ENCODE measurements around the gene LIME1. TPM values are rescaled to one million over a fixed set of nuclear protein-coding genes. Genes with fewer than 3 reads are reported as not detected.

Gene LIME1
- total and polyA plus RNA-seq, 9 of the 15 experiments (the other 6 are each of a cell fraction or from before 2014, with no cell fraction given) = 0.11 to 17.1 (median 2.8) TPM; not detected in 2

DNA sequence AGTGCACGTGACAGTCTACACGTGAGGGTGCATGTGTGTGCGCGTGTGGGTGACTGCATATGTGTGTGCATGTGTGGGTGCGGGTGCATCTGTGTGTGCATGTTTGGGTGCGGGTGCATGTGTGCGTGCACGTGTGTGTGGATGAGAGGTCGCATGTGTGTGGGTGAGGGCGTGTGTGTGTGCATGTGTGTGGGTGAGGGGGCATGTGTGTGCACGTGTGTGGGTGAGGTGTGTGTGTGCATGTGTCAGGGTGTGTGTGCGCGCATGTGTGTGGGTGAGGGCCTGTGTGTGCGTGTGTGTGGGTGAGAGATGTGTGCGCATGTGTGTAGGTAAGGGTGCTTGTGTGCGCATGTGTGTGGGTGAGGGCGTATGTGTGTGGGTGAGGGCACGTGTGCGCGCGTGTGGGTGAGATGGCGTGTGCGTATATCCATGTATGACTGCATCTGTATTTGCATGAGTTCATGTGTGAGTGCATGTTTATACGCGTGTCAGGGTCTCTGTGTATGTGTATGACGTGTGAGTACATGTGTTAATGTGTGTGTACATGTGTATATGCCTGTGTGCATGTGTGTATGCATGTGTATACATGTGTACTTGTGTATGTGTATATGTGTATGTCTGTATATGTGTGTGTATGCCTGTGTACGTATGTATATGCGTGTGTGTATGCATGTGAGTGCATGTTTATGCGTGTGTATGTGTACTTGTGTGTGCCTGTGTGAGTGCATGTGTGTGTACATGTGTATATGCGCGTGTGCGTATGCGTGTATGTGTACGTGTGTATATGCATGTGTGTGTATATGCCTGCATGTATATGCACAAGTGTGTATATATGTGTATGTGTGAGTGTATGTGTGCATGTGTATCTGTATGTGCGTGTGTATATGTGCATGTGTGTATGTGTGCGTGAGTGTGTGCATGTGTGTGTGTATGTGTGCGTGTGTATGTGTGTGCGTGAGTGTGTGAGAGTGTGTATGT lies 4.1 kb upstream of the LIME1 start (continued):
- TF ChIP-seq, protein P1, sequence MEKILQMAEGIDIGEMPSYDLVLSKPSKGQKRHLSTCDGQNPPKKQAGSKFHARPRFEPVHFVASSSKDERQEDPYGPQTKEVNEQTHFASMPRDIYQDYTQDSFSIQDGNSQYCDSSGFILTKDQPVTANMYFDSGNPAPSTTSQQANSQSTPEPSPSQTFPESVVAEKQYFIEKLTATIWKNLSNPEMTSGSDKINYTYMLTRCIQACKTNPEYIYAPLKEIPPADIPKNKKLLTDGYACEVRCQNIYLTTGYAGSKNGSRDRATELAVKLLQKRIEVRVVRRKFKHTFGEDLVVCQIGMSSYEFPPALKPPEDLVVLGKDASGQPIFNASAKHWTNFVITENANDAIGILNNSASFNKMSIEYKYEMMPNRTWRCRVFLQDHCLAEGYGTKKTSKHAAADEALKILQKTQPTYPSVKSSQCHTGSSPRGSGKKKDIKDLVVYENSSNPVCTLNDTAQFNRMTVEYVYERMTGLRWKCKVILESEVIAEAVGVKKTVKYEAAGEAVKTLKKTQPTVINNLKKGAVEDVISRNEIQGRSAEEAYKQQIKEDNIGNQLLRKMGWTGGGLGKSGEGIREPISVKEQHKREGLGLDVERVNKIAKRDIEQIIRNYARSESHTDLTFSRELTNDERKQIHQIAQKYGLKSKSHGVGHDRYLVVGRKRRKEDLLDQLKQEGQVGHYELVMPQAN (IDR thresholded peaks at IDR 0.05; ENCODE audit: borderline replicate concordance) = no peak
- TF ChIP-seq SUPT5H (IDR thresholded peaks at IDR 0.05) (peak; percentile 47; the same call in 1 of the 2 replicates), ASH1L (IDR thresholded peaks at IDR 0.05; ENCODE audit: borderline replicate concordance, low read depth, partially characterized antibody) (no peak), NFATC3 (IDR thresholded peaks at IDR 0.05) (no peak), NFIX (CRISPR knock-in tag; IDR thresholded peaks at IDR 0.05; ENCODE audit: low read depth) (no peak), MAFG (tag; conservative IDR thresholded peaks at IDR 0.05) (no peak), FOXA1 (IDR thresholded peaks at IDR 0.05; ENCODE audit: borderline replicate concordance) (no peak), ZNF780A (CRISPR knock-in tag; IDR thresholded peaks at IDR 0.05) (no peak), ZNF197 (CRISPR knock-in tag; IDR thresholded peaks at IDR 0.05; ENCODE audit: low read depth) (no peak), NUFIP1 (IDR thresholded peaks at IDR 0.05; ENCODE audit: partially characterized antibody) (no peak), CREM (IDR thresholded peaks at IDR 0.05; ENCODE audit: low read depth) (no peak)
- TF ChIP-seq, protein P2, sequence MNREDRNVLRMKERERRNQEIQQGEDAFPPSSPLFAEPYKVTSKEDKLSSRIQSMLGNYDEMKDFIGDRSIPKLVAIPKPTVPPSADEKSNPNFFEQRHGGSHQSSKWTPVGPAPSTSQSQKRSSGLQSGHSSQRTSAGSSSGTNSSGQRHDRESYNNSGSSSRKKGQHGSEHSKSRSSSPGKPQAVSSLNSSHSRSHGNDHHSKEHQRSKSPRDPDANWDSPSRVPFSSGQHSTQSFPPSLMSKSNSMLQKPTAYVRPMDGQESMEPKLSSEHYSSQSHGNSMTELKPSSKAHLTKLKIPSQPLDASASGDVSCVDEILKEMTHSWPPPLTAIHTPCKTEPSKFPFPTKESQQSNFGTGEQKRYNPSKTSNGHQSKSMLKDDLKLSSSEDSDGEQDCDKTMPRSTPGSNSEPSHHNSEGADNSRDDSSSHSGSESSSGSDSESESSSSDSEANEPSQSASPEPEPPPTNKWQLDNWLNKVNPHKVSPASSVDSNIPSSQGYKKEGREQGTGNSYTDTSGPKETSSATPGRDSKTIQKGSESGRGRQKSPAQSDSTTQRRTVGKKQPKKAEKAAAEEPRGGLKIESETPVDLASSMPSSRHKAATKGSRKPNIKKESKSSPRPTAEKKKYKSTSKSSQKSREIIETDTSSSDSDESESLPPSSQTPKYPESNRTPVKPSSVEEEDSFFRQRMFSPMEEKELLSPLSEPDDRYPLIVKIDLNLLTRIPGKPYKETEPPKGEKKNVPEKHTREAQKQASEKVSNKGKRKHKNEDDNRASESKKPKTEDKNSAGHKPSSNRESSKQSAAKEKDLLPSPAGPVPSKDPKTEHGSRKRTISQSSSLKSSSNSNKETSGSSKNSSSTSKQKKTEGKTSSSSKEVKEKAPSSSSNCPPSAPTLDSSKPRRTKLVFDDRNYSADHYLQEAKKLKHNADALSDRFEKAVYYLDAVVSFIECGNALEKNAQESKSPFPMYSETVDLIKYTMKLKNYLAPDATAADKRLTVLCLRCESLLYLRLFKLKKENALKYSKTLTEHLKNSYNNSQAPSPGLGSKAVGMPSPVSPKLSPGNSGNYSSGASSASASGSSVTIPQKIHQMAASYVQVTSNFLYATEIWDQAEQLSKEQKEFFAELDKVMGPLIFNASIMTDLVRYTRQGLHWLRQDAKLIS (CRISPR knock-in tag; IDR thresholded peaks at IDR 0.05) = no peak
- TF ChIP-seq, protein P3, sequence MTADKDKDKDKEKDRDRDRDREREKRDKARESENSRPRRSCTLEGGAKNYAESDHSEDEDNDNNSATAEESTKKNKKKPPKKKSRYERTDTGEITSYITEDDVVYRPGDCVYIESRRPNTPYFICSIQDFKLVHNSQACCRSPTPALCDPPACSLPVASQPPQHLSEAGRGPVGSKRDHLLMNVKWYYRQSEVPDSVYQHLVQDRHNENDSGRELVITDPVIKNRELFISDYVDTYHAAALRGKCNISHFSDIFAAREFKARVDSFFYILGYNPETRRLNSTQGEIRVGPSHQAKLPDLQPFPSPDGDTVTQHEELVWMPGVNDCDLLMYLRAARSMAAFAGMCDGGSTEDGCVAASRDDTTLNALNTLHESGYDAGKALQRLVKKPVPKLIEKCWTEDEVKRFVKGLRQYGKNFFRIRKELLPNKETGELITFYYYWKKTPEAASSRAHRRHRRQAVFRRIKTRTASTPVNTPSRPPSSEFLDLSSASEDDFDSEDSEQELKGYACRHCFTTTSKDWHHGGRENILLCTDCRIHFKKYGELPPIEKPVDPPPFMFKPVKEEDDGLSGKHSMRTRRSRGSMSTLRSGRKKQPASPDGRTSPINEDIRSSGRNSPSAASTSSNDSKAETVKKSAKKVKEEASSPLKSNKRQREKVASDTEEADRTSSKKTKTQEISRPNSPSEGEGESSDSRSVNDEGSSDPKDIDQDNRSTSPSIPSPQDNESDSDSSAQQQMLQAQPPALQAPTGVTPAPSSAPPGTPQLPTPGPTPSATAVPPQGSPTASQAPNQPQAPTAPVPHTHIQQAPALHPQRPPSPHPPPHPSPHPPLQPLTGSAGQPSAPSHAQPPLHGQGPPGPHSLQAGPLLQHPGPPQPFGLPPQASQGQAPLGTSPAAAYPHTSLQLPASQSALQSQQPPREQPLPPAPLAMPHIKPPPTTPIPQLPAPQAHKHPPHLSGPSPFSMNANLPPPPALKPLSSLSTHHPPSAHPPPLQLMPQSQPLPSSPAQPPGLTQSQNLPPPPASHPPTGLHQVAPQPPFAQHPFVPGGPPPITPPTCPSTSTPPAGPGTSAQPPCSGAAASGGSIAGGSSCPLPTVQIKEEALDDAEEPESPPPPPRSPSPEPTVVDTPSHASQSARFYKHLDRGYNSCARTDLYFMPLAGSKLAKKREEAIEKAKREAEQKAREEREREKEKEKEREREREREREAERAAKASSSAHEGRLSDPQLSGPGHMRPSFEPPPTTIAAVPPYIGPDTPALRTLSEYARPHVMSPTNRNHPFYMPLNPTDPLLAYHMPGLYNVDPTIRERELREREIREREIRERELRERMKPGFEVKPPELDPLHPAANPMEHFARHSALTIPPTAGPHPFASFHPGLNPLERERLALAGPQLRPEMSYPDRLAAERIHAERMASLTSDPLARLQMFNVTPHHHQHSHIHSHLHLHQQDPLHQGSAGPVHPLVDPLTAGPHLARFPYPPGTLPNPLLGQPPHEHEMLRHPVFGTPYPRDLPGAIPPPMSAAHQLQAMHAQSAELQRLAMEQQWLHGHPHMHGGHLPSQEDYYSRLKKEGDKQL (CRISPR knock-in tag; IDR thresholded peaks at IDR 0.05; ENCODE audit: borderline replicate concordance) = no peak
- TF ChIP-seq, protein P4, sequence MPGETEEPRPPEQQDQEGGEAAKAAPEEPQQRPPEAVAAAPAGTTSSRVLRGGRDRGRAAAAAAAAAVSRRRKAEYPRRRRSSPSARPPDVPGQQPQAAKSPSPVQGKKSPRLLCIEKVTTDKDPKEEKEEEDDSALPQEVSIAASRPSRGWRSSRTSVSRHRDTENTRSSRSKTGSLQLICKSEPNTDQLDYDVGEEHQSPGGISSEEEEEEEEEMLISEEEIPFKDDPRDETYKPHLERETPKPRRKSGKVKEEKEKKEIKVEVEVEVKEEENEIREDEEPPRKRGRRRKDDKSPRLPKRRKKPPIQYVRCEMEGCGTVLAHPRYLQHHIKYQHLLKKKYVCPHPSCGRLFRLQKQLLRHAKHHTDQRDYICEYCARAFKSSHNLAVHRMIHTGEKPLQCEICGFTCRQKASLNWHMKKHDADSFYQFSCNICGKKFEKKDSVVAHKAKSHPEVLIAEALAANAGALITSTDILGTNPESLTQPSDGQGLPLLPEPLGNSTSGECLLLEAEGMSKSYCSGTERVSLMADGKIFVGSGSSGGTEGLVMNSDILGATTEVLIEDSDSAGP (CRISPR knock-in tag; IDR thresholded peaks at IDR 0.05) = no peak
